Stimulated activated naive CD8-positive, alpha-beta T cell treated with anti-CD3 and anti-CD28 coated beads, Interleukin-15, Interleukin-2, amounts not matched to agents 100 ng/mL and 50 ng/mL, for 24 hours (primary cell): Measurements from ENCODE around the gene GPR87.

ENCODE experiments used
- H3K27ac Mint-ChIP-seq: one replicate; pipeline ENCODE4 v1.8.0; 2021; ENCODE audit warnings: mild to moderate bottlenecking, mixed read lengths
- H3K27me3 Mint-ChIP-seq: one replicate; pipeline ENCODE4 v1.8.0; 2021; ENCODE audit warnings: mixed read lengths
- H3K36me3 Mint-ChIP-seq: one replicate; pipeline ENCODE4 v1.8.0; 2021; ENCODE audit warnings: low read depth, mixed read lengths
- H3K4me1 Mint-ChIP-seq: one replicate; pipeline ENCODE4 v1.8.0; 2021; ENCODE audit warnings: low read depth, mixed read lengths
- H3K4me3 Mint-ChIP-seq: one replicate; pipeline ENCODE4 v1.8.0; 2021; ENCODE audit warnings: mild to moderate bottlenecking, mixed read lengths
- H3K9me3 Mint-ChIP-seq: one replicate; pipeline ENCODE4 v1.8.0; 2021; ENCODE audit warnings: mixed read lengths

Gene GPR87

GRCh38 chr3:151306168-151306810 is 10.3 kb downstream of the GPR87 start:
- Mint-ChIP-seq H3K9me3 (no peaks in the 10 kb centered on the region), H3K27me3 (no peaks in the 10 kb centered on the region), H3K4me3 (peak overlapping the region; percentile 40), H3K4me1 (peaks cover 78% of the 10 kb centered on the region), H3K27ac (peak overlapping the region; percentile 79), H3K36me3 (no peaks in the 10 kb centered on the region)

- Mint-ChIP-seq H3K9me3 (no peaks in the 10 kb centered on the region), H3K4me3 (peak overlapping the region; percentile 40), H3K36me3 (no peaks in the 10 kb centered on the region), H3K27ac (peak overlapping the region; percentile 79), H3K27me3 (peaks cover 2% of the 10 kb centered on the region), H3K4me1 (peaks cover 80% of the 10 kb centered on the region)
These were observed 10.9 kb downstream of the GPR87 start for GRCh38 chr3:151305775-151306151.

GRCh38 chr3:151305060-151305774 is 11.4 kb downstream of the GPR87 start:
- H3K27me3 Mint-ChIP-seq = peaks cover 5% of the 10 kb centered on the region
- H3K27ac Mint-ChIP-seq = peak overlapping the region; percentile 79
- H3K9me3 Mint-ChIP-seq = no peaks in the 10 kb centered on the region
- H3K36me3 Mint-ChIP-seq = no peaks in the 10 kb centered on the region
- peaks cover 80% of the 10 kb centered on the region for H3K4me1 Mint-ChIP-seq
- H3K4me3 Mint-ChIP-seq = peak overlapping the region; percentile 40

- peak overlapping the region; percentile 39 for H3K4me3 Mint-ChIP-seq
- no peaks in the 10 kb centered on the region for H3K9me3 Mint-ChIP-seq
- H3K4me1 Mint-ChIP-seq = peaks cover 72% of the 10 kb centered on the region
- peaks cover 14% of the 10 kb centered on the region for H3K27me3 Mint-ChIP-seq
- H3K27ac Mint-ChIP-seq = peak overlapping the region; percentile 78
- no peaks in the 10 kb centered on the region for H3K36me3 Mint-ChIP-seq
These were observed 12.9 kb downstream of the GPR87 start for GRCh38 chr3:151303751-151304150.

GRCh38 chr3:151301787-151302186 is 14.8 kb downstream of the GPR87 start:
- H3K27ac Mint-ChIP-seq = peak overlapping the region; percentile 16

GRCh38 chr3:151300539-151300938 is 16.1 kb downstream of the GPR87 start:
- H3K9me3 Mint-ChIP-seq = no peaks in the 10 kb centered on the region
- no peak overlapping the region for H3K4me3 Mint-ChIP-seq
- H3K27me3 Mint-ChIP-seq = peaks cover 19% of the 10 kb centered on the region
- no peak overlapping the region for H3K27ac Mint-ChIP-seq
- no peaks in the 10 kb centered on the region for H3K36me3 Mint-ChIP-seq
- peaks cover 42% of the 10 kb centered on the region for H3K4me1 Mint-ChIP-seq

More at GRCh38 chr3:151301787-151302186, 14.8 kb downstream of the GPR87 start:
- Mint-ChIP-seq H3K4me3 (no peak overlapping the region), H3K27me3 (peaks cover 19% of the 10 kb centered on the region), H3K4me1 (peaks cover 54% of the 10 kb centered on the region), H3K9me3 (no peaks in the 10 kb centered on the region), H3K36me3 (no peaks in the 10 kb centered on the region)

- H3K36me3 Mint-ChIP-seq = no peaks in the 10 kb centered on the region
- peaks cover 27% of the 10 kb centered on the region for H3K4me1 Mint-ChIP-seq
- no peak overlapping the region for H3K4me3 Mint-ChIP-seq
- no peak overlapping the region for H3K27ac Mint-ChIP-seq
- H3K27me3 Mint-ChIP-seq = peaks cover 19% of the 10 kb centered on the region
- H3K9me3 Mint-ChIP-seq = no peaks in the 10 kb centered on the region
These were observed 17.6 kb downstream of the GPR87 start for GRCh38 chr3:151299006-151299405.

GRCh38 chr3:151297429-151297828 is 19.2 kb downstream of the GPR87 start:
- H3K9me3 Mint-ChIP-seq = no peaks in the 10 kb centered on the region
- no peaks in the 10 kb centered on the region for H3K36me3 Mint-ChIP-seq
- H3K27me3 Mint-ChIP-seq = peaks cover 19% of the 10 kb centered on the region
- peaks cover 12% of the 10 kb centered on the region for H3K4me1 Mint-ChIP-seq
- no peak overlapping the region for H3K4me3 Mint-ChIP-seq
- H3K27ac Mint-ChIP-seq = no peak overlapping the region

GRCh38 chr3:151296226-151296625 is 20.4 kb downstream of the GPR87 start:
- H3K4me3 Mint-ChIP-seq = no peak overlapping the region

GRCh38 chr3:151293127-151293526 is 23.5 kb downstream of the GPR87 start:
- no peaks in the 10 kb centered on the region for H3K9me3 Mint-ChIP-seq
- H3K4me1 Mint-ChIP-seq = no peaks in the 10 kb centered on the region
- no peak overlapping the region for H3K4me3 Mint-ChIP-seq
- no peaks in the 10 kb centered on the region for H3K36me3 Mint-ChIP-seq
- H3K27me3 Mint-ChIP-seq = peaks cover under 1% of the 10 kb centered on the region
- no peak overlapping the region for H3K27ac Mint-ChIP-seq

More at GRCh38 chr3:151296226-151296625, 20.4 kb downstream of the GPR87 start:
- no peak overlapping the region for H3K27ac Mint-ChIP-seq
- H3K9me3 Mint-ChIP-seq = no peaks in the 10 kb centered on the region
- H3K4me1 Mint-ChIP-seq = peaks cover 1% of the 10 kb centered on the region
- H3K27me3 Mint-ChIP-seq = peaks cover 19% of the 10 kb centered on the region
- H3K36me3 Mint-ChIP-seq = no peaks in the 10 kb centered on the region

GRCh38 chr3:151290673-151291072 is 25.9 kb downstream of the GPR87 start:
- no peaks in the 10 kb centered on the region for H3K9me3 Mint-ChIP-seq
- no peaks in the 10 kb centered on the region for H3K36me3 Mint-ChIP-seq
- H3K27ac Mint-ChIP-seq = no peak overlapping the region
- no peaks in the 10 kb centered on the region for H3K4me1 Mint-ChIP-seq
- H3K27me3 Mint-ChIP-seq = no peaks in the 10 kb centered on the region
- H3K4me3 Mint-ChIP-seq = no peak overlapping the region

GRCh38 chr3:151289445-151289844 is 27.2 kb downstream of the GPR87 start:
- Mint-ChIP-seq H3K27me3 (no peaks in the 10 kb centered on the region), H3K4me1 (peaks cover 1% of the 10 kb centered on the region), H3K9me3 (no peaks in the 10 kb centered on the region), H3K27ac (no peak overlapping the region), H3K36me3 (no peaks in the 10 kb centered on the region), H3K4me3 (no peak overlapping the region)

- Mint-ChIP-seq H3K27me3 (no peaks in the 10 kb centered on the region), H3K4me1 (peaks cover 20% of the 10 kb centered on the region), H3K9me3 (no peaks in the 10 kb centered on the region), H3K4me3 (no peak overlapping the region), H3K27ac (no peak overlapping the region), H3K36me3 (no peaks in the 10 kb centered on the region)
These were observed 30.7 kb downstream of the GPR87 start for GRCh38 chr3:151285940-151286339.

- no peaks in the 10 kb centered on the region for H3K9me3 Mint-ChIP-seq
- no peaks in the 10 kb centered on the region for H3K36me3 Mint-ChIP-seq
- H3K4me3 Mint-ChIP-seq = no peak overlapping the region
- H3K4me1 Mint-ChIP-seq = peaks cover 29% of the 10 kb centered on the region
- peak overlapping the region; percentile 57 for H3K27ac Mint-ChIP-seq
- no peaks in the 10 kb centered on the region for H3K27me3 Mint-ChIP-seq
These were observed 32.6 kb downstream of the GPR87 start for GRCh38 chr3:151283907-151284461.

GRCh38 chr3:151283387-151283786 is 33.2 kb downstream of the GPR87 start:
- H3K4me3 Mint-ChIP-seq = no peak overlapping the region
- peaks cover 35% of the 10 kb centered on the region for H3K4me1 Mint-ChIP-seq
- no peaks in the 10 kb centered on the region for H3K9me3 Mint-ChIP-seq
- no peaks in the 10 kb centered on the region for H3K27me3 Mint-ChIP-seq
- no peak overlapping the region for H3K27ac Mint-ChIP-seq
- no peaks in the 10 kb centered on the region for H3K36me3 Mint-ChIP-seq
